ENCODE measurements around the gene PGRMC1.

DNA sequence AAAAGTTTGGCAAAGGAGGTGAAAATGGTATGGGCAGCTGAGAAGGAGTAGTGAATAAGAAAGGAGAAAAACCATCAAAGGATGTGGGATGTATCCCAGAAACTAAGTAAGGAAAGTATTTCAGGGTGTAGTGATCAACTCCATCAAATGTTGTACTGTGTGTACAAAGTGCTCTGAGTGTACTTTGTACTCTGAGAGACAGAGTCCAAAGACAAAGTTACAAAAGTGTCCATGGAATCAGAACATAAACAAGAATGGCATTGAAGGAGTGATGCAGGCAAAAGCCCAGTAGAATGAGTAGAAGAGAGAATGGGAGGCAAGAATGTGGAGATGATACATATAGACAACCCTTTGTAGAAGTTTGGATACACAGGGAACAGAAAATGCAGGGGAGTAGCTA is 12.3 kb upstream of the PGRMC1 start:
- TF ChIP-seq, protein P1, sequence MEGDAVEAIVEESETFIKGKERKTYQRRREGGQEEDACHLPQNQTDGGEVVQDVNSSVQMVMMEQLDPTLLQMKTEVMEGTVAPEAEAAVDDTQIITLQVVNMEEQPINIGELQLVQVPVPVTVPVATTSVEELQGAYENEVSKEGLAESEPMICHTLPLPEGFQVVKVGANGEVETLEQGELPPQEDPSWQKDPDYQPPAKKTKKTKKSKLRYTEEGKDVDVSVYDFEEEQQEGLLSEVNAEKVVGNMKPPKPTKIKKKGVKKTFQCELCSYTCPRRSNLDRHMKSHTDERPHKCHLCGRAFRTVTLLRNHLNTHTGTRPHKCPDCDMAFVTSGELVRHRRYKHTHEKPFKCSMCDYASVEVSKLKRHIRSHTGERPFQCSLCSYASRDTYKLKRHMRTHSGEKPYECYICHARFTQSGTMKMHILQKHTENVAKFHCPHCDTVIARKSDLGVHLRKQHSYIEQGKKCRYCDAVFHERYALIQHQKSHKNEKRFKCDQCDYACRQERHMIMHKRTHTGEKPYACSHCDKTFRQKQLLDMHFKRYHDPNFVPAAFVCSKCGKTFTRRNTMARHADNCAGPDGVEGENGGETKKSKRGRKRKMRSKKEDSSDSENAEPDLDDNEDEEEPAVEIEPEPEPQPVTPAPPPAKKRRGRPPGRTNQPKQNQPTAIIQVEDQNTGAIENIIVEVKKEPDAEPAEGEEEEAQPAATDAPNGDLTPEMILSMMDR (IDR thresholded peaks at IDR 0.05 in 8 of 11, conservative IDR thresholded peaks at IDR 0.05 in 3 of 11): no peak
- no peak for TF ChIP-seq POLR2A (IDR thresholded peaks at IDR 0.05)
- no peak for TF ChIP-seq POLR2AphosphoS5 (IDR thresholded peaks at IDR 0.05)
